ENCODE data around the gene SRRD. TPM values are rescaled to one million over a fixed set of nuclear protein-coding genes. Genes with fewer than 3 reads are reported as not detected.
"Not testable (repeated sequence)": the region's sequence is repeated elsewhere in the genome, so short reads cannot be mapped to it uniquely, and the experiment has no call there.

SRRD gene
- total RNA-seq, 1 experiment from 2014 or later, result 25.1 TPM

DNA sequence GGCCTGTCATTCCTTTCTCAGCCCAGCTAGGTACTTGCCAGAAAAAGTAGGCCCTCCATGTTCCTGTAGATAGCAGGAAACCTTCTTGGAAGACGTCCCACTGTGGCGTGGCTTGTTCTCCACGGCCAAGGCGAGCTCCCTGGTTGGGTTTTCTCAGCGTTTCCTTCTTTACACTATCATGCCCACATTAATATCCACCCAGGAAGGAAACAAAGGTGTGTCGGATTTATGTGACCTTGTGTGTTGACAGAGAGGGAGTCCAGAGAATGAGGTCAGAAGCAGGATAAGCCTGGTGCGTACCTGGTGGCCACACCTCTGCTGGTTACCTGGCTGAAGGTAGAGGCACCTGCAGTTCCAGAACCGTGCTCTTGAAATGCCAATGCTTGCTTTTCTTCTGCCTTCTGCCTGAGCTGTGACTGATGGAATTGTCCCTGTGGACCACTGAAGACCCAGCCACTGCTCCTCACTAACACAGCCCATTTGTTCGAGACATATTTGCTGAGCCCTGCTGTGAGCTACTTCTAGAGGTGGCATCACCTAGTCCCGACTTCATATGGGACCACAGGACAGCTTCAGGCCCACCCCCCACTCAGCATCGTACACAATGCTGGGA, 46.7 kb upstream of the SRRD start (continued):
- TF ChIP-seq, protein P1, sequence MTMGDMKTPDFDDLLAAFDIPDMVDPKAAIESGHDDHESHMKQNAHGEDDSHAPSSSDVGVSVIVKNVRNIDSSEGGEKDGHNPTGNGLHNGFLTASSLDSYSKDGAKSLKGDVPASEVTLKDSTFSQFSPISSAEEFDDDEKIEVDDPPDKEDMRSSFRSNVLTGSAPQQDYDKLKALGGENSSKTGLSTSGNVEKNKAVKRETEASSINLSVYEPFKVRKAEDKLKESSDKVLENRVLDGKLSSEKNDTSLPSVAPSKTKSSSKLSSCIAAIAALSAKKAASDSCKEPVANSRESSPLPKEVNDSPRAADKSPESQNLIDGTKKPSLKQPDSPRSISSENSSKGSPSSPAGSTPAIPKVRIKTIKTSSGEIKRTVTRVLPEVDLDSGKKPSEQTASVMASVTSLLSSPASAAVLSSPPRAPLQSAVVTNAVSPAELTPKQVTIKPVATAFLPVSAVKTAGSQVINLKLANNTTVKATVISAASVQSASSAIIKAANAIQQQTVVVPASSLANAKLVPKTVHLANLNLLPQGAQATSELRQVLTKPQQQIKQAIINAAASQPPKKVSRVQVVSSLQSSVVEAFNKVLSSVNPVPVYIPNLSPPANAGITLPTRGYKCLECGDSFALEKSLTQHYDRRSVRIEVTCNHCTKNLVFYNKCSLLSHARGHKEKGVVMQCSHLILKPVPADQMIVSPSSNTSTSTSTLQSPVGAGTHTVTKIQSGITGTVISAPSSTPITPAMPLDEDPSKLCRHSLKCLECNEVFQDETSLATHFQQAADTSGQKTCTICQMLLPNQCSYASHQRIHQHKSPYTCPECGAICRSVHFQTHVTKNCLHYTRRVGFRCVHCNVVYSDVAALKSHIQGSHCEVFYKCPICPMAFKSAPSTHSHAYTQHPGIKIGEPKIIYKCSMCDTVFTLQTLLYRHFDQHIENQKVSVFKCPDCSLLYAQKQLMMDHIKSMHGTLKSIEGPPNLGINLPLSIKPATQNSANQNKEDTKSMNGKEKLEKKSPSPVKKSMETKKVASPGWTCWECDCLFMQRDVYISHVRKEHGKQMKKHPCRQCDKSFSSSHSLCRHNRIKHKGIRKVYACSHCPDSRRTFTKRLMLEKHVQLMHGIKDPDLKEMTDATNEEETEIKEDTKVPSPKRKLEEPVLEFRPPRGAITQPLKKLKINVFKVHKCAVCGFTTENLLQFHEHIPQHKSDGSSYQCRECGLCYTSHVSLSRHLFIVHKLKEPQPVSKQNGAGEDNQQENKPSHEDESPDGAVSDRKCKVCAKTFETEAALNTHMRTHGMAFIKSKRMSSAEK (CRISPR knock-in tag; IDR thresholded peaks at IDR 0.05; ENCODE audit: borderline replicate concordance), result no peak
- TF ChIP-seq, protein P2, sequence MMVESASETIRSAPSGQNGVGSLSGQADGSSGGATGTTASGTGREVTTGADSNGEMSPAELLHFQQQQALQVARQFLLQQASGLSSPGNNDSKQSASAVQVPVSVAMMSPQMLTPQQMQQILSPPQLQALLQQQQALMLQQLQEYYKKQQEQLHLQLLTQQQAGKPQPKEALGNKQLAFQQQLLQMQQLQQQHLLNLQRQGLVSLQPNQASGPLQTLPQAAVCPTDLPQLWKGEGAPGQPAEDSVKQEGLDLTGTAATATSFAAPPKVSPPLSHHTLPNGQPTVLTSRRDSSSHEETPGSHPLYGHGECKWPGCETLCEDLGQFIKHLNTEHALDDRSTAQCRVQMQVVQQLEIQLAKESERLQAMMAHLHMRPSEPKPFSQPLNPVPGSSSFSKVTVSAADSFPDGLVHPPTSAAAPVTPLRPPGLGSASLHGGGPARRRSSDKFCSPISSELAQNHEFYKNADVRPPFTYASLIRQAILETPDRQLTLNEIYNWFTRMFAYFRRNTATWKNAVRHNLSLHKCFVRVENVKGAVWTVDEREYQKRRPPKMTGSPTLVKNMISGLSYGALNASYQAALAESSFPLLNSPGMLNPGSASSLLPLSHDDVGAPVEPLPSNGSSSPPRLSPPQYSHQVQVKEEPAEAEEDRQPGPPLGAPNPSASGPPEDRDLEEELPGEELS (CRISPR knock-in tag; IDR thresholded peaks at IDR 0.05), result no peak

DNA sequence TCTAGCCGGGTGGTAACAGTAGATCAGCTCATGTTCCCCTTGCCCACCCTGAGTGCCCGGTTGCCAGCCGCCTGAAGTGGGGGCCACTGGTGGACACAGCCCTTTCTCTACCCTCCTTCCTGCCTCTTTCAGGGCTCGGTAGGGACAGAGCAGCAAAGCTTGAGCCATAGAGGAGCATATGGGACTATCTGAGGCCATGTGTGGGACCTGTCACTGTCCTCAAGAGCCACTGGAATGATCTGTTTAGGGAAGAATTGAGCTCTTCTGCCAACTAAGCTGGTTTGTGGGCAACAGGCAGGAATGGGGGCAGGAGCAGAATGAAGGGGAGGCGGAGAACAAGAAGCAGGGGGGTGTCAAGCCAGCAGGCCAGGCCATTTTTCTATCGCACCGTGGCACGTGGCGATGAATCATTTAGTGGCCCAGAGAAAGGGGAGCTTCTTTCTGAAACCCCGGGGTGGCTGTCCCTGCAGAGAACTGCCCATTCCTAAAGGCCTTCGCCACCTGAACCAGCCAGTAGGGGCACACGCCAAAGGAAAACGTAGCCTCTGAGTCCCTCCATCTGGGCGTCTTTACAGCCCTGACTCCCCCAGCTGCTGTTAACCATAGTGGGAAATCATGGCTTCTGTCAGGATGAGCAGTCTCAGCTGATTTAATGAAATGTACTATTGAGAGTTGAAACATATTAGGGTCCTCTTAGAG, 45.8 kb upstream of the SRRD start:
- peak; percentile 73 for ATAC-seq
- Mint-ChIP-seq H3K9me3 (no peaks in the 10 kb centered on the region), H3K27ac (peak overlapping the region; percentile 56; the same call in 1 of the 2 replicates), H3K4me3 (no peak overlapping the region), H3K27me3 (ENCODE audit: low read depth) (no peaks in the 10 kb centered on the region), H3K36me3 (peaks cover 6% of the 10 kb centered on the region; the same call in 1 of the 2 replicates), H3K4me1 (peaks cover 5% of the 10 kb centered on the region)
- DNase-seq (ENCODE audit: low spot score), result no peak
- TF ChIP-seq ZNF423 (CRISPR knock-in tag; IDR thresholded peaks at IDR 0.05), result no peak
- TF ChIP-seq, protein P3, sequence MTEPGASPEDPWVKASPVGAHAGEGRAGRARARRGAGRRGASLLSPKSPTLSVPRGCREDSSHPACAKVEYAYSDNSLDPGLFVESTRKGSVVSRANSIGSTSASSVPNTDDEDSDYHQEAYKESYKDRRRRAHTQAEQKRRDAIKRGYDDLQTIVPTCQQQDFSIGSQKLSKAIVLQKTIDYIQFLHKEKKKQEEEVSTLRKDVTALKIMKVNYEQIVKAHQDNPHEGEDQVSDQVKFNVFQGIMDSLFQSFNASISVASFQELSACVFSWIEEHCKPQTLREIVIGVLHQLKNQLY (CRISPR knock-in tag; IDR thresholded peaks at IDR 0.05), result no peak
- TF ChIP-seq, protein P4, sequence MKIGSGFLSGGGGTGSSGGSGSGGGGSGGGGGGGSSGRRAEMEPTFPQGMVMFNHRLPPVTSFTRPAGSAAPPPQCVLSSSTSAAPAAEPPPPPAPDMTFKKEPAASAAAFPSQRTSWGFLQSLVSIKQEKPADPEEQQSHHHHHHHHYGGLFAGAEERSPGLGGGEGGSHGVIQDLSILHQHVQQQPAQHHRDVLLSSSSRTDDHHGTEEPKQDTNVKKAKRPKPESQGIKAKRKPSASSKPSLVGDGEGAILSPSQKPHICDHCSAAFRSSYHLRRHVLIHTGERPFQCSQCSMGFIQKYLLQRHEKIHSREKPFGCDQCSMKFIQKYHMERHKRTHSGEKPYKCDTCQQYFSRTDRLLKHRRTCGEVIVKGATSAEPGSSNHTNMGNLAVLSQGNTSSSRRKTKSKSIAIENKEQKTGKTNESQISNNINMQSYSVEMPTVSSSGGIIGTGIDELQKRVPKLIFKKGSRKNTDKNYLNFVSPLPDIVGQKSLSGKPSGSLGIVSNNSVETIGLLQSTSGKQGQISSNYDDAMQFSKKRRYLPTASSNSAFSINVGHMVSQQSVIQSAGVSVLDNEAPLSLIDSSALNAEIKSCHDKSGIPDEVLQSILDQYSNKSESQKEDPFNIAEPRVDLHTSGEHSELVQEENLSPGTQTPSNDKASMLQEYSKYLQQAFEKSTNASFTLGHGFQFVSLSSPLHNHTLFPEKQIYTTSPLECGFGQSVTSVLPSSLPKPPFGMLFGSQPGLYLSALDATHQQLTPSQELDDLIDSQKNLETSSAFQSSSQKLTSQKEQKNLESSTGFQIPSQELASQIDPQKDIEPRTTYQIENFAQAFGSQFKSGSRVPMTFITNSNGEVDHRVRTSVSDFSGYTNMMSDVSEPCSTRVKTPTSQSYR (CRISPR knock-in tag; IDR thresholded peaks at IDR 0.05), result no peak
- TF ChIP-seq TP53 (CRISPR knock-in tag; IDR thresholded peaks at IDR 0.05), result no peak
- ChIA-PET POLR2A (no interaction called here), CTCF (interaction anchor here (0.8 to 1.5 kb wide), 9 partner anchors 13 to 107 kb away, joined by 3 to 11 read pairs (median 3); partner anchors contain the start of genes HPS4 and SRRD)

DNA sequence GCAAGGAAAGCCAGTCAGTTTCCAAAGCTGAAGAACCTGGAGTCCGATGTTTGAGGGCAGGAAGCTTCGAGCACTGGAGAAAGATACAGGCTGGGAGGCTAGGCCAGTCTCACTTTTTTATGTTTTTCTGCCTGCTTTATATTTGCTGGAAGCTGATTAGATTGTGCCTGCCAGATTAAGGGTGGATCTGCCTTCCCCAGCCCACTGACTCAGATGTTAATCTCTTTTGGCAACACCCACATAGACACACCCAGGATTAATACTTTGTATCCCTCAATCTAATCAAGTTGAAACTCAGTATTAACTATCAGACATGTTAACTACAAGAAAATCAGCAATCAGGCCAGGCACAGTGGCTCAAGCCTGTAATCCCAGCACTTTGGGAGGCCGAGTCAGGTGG, 44.9 kb upstream of the SRRD start:
- H3K9me3 Mint-ChIP-seq; POLR2A ChIA-PET; H3K4me1 Mint-ChIP-seq; H3K4me3 Mint-ChIP-seq; ATAC-seq; H3K36me3 Mint-ChIP-seq; DNase-seq (ENCODE audit: low spot score); H3K27me3 Mint-ChIP-seq (ENCODE audit: low read depth): not testable (repeated sequence)
- peak overlapping the region; percentile 45; the same call in 1 of the 2 replicates for H3K27ac Mint-ChIP-seq
- CTCF ChIA-PET, result interaction anchor here (1.4 to 1.5 kb wide), 2 partner anchors 23 to 45 kb away, joined by 5 to 7 read pairs; partner anchors contain the start of genes HPS4 and SRRD

DNA sequence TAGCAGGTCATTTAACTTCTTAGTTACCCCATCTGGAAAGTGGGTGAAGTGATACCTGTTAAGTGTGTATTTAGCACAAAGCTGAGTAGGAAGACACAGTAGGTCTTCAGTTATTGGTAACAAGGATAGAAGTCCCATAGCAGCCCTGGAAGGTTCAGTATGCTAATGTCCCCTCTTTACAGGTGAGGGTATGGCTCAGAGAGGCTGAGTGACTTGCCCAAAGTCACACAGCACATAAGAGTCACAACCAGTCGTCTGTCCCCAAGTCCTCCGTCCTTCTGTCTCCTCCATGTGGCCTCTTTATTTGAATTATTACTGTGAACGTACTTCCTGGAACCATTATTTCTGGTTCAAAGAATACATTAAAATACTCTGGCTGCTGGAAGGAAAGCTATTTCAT, 44.1 kb upstream of the SRRD start:
- 0 out of 2 replicates have a peak, but pooled peaks cover under 1% of the 10 kb centered on the region for H3K36me3 Mint-ChIP-seq
- ChIA-PET POLR2A (no interaction called here), CTCF (interaction anchor here (1.0 kb wide), 1 partner anchor 22 kb away, joined by 4 read pairs; no protein-coding TSS in a partner anchor)
- no peaks in the 10 kb centered on the region for H3K27me3 Mint-ChIP-seq (ENCODE audit: low read depth)
- no peak overlapping the region for H3K27ac Mint-ChIP-seq
- ATAC-seq (no peak), DNase-seq (ENCODE audit: low spot score) (no peak)
- H3K4me3 Mint-ChIP-seq, result no peak overlapping the region
- no peaks in the 10 kb centered on the region for H3K9me3 Mint-ChIP-seq
- H3K4me1 Mint-ChIP-seq, result peaks cover 5% of the 10 kb centered on the region
- TF ChIP-seq ZNF219 (CRISPR knock-in tag; IDR thresholded peaks at IDR 0.05; ENCODE audit: borderline replicate concordance), result no peak
- TF ChIP-seq SP1 (CRISPR knock-in tag; conservative IDR thresholded peaks at IDR 0.05), result no peak
- no peak for TF ChIP-seq NFATC4 (CRISPR knock-in tag; IDR thresholded peaks at IDR 0.05)
- TF ChIP-seq NR1H2 (CRISPR knock-in tag; IDR thresholded peaks at IDR 0.05), result no peak
- TF ChIP-seq SMAD3 (CRISPR knock-in tag; IDR thresholded peaks at IDR 0.05; ENCODE audit: borderline replicate concordance), result no peak
- TF ChIP-seq, protein P5, sequence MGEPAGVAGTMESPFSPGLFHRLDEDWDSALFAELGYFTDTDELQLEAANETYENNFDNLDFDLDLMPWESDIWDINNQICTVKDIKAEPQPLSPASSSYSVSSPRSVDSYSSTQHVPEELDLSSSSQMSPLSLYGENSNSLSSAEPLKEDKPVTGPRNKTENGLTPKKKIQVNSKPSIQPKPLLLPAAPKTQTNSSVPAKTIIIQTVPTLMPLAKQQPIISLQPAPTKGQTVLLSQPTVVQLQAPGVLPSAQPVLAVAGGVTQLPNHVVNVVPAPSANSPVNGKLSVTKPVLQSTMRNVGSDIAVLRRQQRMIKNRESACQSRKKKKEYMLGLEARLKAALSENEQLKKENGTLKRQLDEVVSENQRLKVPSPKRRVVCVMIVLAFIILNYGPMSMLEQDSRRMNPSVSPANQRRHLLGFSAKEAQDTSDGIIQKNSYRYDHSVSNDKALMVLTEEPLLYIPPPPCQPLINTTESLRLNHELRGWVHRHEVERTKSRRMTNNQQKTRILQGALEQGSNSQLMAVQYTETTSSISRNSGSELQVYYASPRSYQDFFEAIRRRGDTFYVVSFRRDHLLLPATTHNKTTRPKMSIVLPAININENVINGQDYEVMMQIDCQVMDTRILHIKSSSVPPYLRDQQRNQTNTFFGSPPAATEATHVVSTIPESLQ (CRISPR knock-in tag; IDR thresholded peaks at IDR 0.05), result no peak
- TF ChIP-seq, protein P6, sequence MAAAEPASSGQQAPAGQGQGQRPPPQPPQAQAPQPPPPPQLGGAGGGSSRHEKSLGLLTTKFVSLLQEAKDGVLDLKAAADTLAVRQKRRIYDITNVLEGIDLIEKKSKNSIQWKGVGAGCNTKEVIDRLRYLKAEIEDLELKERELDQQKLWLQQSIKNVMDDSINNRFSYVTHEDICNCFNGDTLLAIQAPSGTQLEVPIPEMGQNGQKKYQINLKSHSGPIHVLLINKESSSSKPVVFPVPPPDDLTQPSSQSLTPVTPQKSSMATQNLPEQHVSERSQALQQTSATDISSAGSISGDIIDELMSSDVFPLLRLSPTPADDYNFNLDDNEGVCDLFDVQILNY (CRISPR knock-in tag; IDR thresholded peaks at IDR 0.05), result no peak
- no peak for TF ChIP-seq TP53 (CRISPR knock-in tag; IDR thresholded peaks at IDR 0.05)
